ENCODE data around the gene SLC35B4.
A peak's percentile ranks its signal among the peaks of the same experiment; 100 is the strongest.

Gene SLC35B4

GRCh38 chr7:134364619-134365037 lies 47.9 kb upstream of the SLC35B4 start:
- ATAC-seq, result peak; percentile 43; the same call in 2 of the 3 replicates
- TF ChIP-seq ZFP30 (CRISPR knock-in tag; IDR thresholded peaks at IDR 0.05), result no peak
- TF ChIP-seq ISL1 (CRISPR knock-in tag; IDR thresholded peaks at IDR 0.05), result no peak
- no peak for TF ChIP-seq RARB (CRISPR knock-in tag; IDR thresholded peaks at IDR 0.05)
- no peak for TF ChIP-seq TSHZ2 (CRISPR knock-in tag; IDR thresholded peaks at IDR 0.05)
- no peak for TF ChIP-seq ZNF8 (CRISPR knock-in tag; IDR thresholded peaks at IDR 0.05)
- TF ChIP-seq GLIS3 (CRISPR knock-in tag; IDR thresholded peaks at IDR 0.05), result no peak
- TF ChIP-seq SNAI2 (CRISPR knock-in tag; IDR thresholded peaks at IDR 0.05), result no peak
- TF ChIP-seq CREB5 (CRISPR knock-in tag; IDR thresholded peaks at IDR 0.05; ENCODE audit: low read depth), result no peak
- TF ChIP-seq ZC3H10 (CRISPR knock-in tag; IDR thresholded peaks at IDR 0.05), result no peak
- TF ChIP-seq PATZ1 (CRISPR knock-in tag; IDR thresholded peaks at IDR 0.05; ENCODE audit: borderline replicate concordance), result no peak
- no peak for TF ChIP-seq ZNF565 (CRISPR knock-in tag; conservative IDR thresholded peaks at IDR 0.05; ENCODE audit: low read depth)
- TF ChIP-seq ARNTL (CRISPR knock-in tag; IDR thresholded peaks at IDR 0.05; ENCODE audit: borderline replicate concordance, low read depth), result no peak
- no peak for TF ChIP-seq ZFP3 (CRISPR knock-in tag; IDR thresholded peaks at IDR 0.05)
- TF ChIP-seq BACH2 (CRISPR knock-in tag; IDR thresholded peaks at IDR 0.05; ENCODE audit: borderline replicate concordance), result no peak
- TF ChIP-seq PPARA (CRISPR knock-in tag; IDR thresholded peaks at IDR 0.05; ENCODE audit: borderline replicate concordance), result no peak
- TF ChIP-seq OSR1 (CRISPR knock-in tag; IDR thresholded peaks at IDR 0.05), result no peak
- no peak for TF ChIP-seq ZNF70 (CRISPR knock-in tag; IDR thresholded peaks at IDR 0.05)

- no peak for TF ChIP-seq ZFP30 (CRISPR knock-in tag; IDR thresholded peaks at IDR 0.05)
- TF ChIP-seq POU6F1 (CRISPR knock-in tag; IDR thresholded peaks at IDR 0.05; ENCODE audit: borderline replicate concordance, low read depth), result no peak
- TF ChIP-seq ZC3H10 (CRISPR knock-in tag; IDR thresholded peaks at IDR 0.05), result no peak
- no peak for TF ChIP-seq TOX (CRISPR knock-in tag; IDR thresholded peaks at IDR 0.05; ENCODE audit: borderline replicate concordance)
- TF ChIP-seq SNAI2 (CRISPR knock-in tag; IDR thresholded peaks at IDR 0.05), result no peak
- no peak for TF ChIP-seq ZFP3 (CRISPR knock-in tag; IDR thresholded peaks at IDR 0.05)
- no peak for TF ChIP-seq CSRNP3 (CRISPR knock-in tag; IDR thresholded peaks at IDR 0.05)
- no peak for TF ChIP-seq TCF4 (CRISPR knock-in tag; IDR thresholded peaks at IDR 0.05; ENCODE audit: borderline replicate concordance)
- TF ChIP-seq ESRRG (CRISPR knock-in tag; IDR thresholded peaks at IDR 0.05), result no peak
- TF ChIP-seq PPARA (CRISPR knock-in tag; IDR thresholded peaks at IDR 0.05; ENCODE audit: borderline replicate concordance), result no peak
- no peak for TF ChIP-seq ZNF70 (CRISPR knock-in tag; IDR thresholded peaks at IDR 0.05)
- ATAC-seq, result no peak
Observed at GRCh38 chr7:134362587-134363483, 46.1 kb upstream of the SLC35B4 start.

Measured in SK-N-SH treated with all-trans-retinoic acid at 6 μM for 48 hours (cell line).